ENCODE data around the gene RYR2. TPM values are rescaled to one million over a fixed set of nuclear protein-coding genes. Genes with fewer than 3 reads are reported as not detected.

RYR2 gene
- total RNA-seq, 2 donors from 2014 or later = 392 to 756 TPM

- TF ChIP-seq, protein P1, sequence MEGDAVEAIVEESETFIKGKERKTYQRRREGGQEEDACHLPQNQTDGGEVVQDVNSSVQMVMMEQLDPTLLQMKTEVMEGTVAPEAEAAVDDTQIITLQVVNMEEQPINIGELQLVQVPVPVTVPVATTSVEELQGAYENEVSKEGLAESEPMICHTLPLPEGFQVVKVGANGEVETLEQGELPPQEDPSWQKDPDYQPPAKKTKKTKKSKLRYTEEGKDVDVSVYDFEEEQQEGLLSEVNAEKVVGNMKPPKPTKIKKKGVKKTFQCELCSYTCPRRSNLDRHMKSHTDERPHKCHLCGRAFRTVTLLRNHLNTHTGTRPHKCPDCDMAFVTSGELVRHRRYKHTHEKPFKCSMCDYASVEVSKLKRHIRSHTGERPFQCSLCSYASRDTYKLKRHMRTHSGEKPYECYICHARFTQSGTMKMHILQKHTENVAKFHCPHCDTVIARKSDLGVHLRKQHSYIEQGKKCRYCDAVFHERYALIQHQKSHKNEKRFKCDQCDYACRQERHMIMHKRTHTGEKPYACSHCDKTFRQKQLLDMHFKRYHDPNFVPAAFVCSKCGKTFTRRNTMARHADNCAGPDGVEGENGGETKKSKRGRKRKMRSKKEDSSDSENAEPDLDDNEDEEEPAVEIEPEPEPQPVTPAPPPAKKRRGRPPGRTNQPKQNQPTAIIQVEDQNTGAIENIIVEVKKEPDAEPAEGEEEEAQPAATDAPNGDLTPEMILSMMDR (IDR thresholded peaks at IDR 0.05) = no peak
- no peak overlapping the region for H3K4me3 ChIP-seq
These were observed 835.6 kb downstream of the RYR2 start for GRCh38 chr1:237877631-237878030.

GRCh38 chr1:237878406-237878805, 836.4 kb downstream of the RYR2 start:
- Histone ChIP-seq H3K27me3 (no peaks in the 10 kb centered on the region), H3K36me3 (no peaks in the 10 kb centered on the region), H3K4me1 (no peaks in the 10 kb centered on the region), H3K4me3 (no peak overlapping the region), H3K9me3 (no peaks in the 10 kb centered on the region), H3K27ac (no peak overlapping the region)
- no peak for DNase-seq (ENCODE audit: low spot score)
- TF ChIP-seq, protein P1 (IDR thresholded peaks at IDR 0.05) = no peak

More at GRCh38 chr1:237877631-237878030, 835.6 kb downstream of the RYR2 start:
- H3K27me3 ChIP-seq = no peaks in the 10 kb centered on the region
- no peaks in the 10 kb centered on the region for H3K36me3 ChIP-seq
- H3K9me3 ChIP-seq = no peaks in the 10 kb centered on the region
- H3K4me1 ChIP-seq = no peaks in the 10 kb centered on the region
- DNase-seq (ENCODE audit: low spot score) = no peak
- no peak overlapping the region for H3K27ac ChIP-seq

GRCh38 chr1:237879195-237879594, 837.2 kb downstream of the RYR2 start:
- Histone ChIP-seq H3K27ac (no peak overlapping the region), H3K4me3 (no peak overlapping the region), H3K9me3 (no peaks in the 10 kb centered on the region), H3K36me3 (no peaks in the 10 kb centered on the region), H3K4me1 (no peaks in the 10 kb centered on the region), H3K27me3 (no peaks in the 10 kb centered on the region)
- no peak for DNase-seq (ENCODE audit: low spot score)
- TF ChIP-seq, protein P1 (IDR thresholded peaks at IDR 0.05) = no peak

Small RNAs within 50 kb of the gene (microRNA-seq; reads per million reads assigned to microRNA genes)
- gene MIR4428 (ENCODE audit: borderline number of aligned reads in 2 of 2, borderline replicate concordance in 1 of 2) = 0.71 to 2.1 reads per million in 2 donors

Other genes with a start within 250 kb of the RYR2 start
- gene MTR, start 246.9 kb upstream of the RYR2 start, total RNA-seq = 10 to 100 TPM; 21.8 to 30.4 TPM
- not detected for gene MT1HL1, start 37.7 kb upstream of the RYR2 start, total RNA-seq